ENCODE data around the gene SLC66A2.

DNA sequence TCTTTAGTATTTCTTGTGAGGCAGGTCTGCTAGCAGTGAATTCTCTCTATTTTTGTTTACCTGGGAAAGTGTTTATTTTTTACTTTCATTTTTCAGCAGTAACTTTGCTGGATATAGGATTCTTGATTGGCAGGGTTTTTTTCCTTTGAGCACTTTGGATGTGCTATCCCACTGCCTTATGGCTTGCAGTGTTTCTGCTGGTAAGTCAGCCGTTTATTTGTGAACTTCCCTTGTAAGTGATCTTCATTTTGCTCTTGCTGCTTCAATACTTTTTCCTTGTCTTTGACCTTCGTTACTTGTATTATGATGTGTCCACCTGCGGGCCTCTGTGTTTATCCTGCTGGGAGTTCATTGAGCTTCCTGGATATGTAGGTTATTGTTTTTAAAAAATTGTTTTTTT, 54.7 kb downstream of the SLC66A2 start:
- TF ChIP-seq EZH2 (IDR thresholded peaks at IDR 0.05; ENCODE audit: insufficient read depth, poor library complexity, severe bottlenecking): no peak
- no peak for TF ChIP-seq EZH2phosphoT487 (IDR thresholded peaks at IDR 0.05; ENCODE audit: insufficient read depth, low read depth)

Measured in GM23248 (cell line).